Ishikawa (cell line): ENCODE results near the gene NFILZ.
A peak's percentile ranks its signal among the peaks of the same experiment; 100 is the strongest.

Source experiments
- CEBPB ChIP-seq: IDR thresholded peaks from 2 replicates; pipeline ENCODE4 v1.6.1; 2012
- CREB1 ChIP-seq: IDR thresholded peaks from 2 replicates; pipeline ENCODE4 v1.6.1; 2012; ENCODE audit warnings: low read depth
- EGR1 ChIP-seq: IDR thresholded peaks from 2 replicates; pipeline ENCODE4 v1.6.1; 2012
- EP300 ChIP-seq: IDR thresholded peaks from 2 replicates; pipeline ENCODE4 v1.6.1; 2012; ENCODE audit warnings: borderline replicate concordance
- FOXM1 ChIP-seq: IDR thresholded peaks from 2 replicates; pipeline ENCODE4 v1.6.1; 2012; ENCODE audit warnings: low read depth, borderline replicate concordance
- MAX ChIP-seq: IDR thresholded peaks from 2 replicates; pipeline ENCODE4 v1.6.1; 2012
- NFIC ChIP-seq: IDR thresholded peaks from 2 replicates; pipeline ENCODE4 v1.6.1; 2012
- RAD21 ChIP-seq: IDR thresholded peaks from 2 replicates; pipeline ENCODE4 v1.6.1; 2012; ENCODE audit warnings: low read depth
- REST ChIP-seq: IDR thresholded peaks from 2 replicates; pipeline ENCODE4 v1.6.1; 2012; ENCODE audit warnings: low read depth, mild to moderate bottlenecking
- TAF1 ChIP-seq: IDR thresholded peaks from 2 replicates; pipeline ENCODE4 v1.6.1; 2012; ENCODE audit warnings: low read depth, mild to moderate bottlenecking
- TCF12 ChIP-seq: IDR thresholded peaks from 2 replicates; pipeline ENCODE4 v1.6.1; 2012; ENCODE audit warnings: low read depth
- TEAD4 ChIP-seq: IDR thresholded peaks from 2 replicates; pipeline ENCODE4 v1.6.1; 2012
- YY1 ChIP-seq: IDR thresholded peaks from 2 replicates; pipeline ENCODE4 v1.6.1; 2012; ENCODE audit warnings: low read depth
- ZBTB7A ChIP-seq: IDR thresholded peaks from 2 replicates; pipeline ENCODE4 v1.6.1; 2012; ENCODE audit warnings: low read depth
- TF ChIP-seq, protein P1 (sequence below): IDR thresholded peaks from 2 replicates; pipeline ENCODE4 v1.6.1; 2012

NFILZ gene

DNA sequence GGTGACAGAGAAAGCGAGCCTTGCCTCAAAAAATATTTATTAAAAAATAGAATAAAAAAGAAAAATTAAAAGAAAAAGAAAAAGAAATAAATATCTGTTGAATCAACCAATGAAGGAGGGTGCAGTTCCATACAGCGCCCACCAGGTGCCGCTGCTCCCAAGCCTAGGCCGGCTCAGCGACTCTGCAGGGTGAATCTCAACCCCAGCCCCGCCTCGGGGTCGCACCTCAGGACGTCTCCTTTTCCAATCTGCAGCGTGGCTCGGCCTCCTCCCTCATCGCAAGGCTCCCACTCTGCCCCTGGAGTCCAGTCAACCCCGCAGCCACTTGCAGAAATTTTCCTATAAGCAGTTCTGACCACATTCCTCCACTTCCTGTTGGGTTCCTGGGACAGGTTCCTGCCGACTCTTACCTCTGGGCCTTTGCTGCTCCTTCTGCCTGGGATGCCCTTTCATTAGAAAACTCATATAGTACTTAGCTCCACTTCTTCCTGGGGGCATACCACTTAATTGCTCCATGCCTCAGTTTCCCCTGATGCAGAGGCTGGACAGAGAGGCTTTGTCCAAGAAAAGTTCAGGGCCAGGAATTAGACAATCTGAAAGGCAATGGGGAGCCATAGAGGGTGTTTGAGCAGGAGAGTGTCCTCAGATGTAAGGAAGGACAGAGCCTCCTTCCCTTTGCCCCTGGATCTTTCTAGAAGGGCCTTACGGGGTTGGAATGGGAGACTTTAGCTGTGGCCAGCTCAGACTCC, 24.3 kb downstream of the NFILZ start:
- peak; percentile 88 for TF ChIP-seq RAD21
- TF ChIP-seq, protein P1, sequence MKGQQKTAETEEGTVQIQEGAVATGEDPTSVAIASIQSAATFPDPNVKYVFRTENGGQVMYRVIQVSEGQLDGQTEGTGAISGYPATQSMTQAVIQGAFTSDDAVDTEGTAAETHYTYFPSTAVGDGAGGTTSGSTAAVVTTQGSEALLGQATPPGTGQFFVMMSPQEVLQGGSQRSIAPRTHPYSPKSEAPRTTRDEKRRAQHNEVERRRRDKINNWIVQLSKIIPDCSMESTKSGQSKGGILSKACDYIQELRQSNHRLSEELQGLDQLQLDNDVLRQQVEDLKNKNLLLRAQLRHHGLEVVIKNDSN: no peak

GRCh38 chr19:8655340-8655709, 24.9 kb downstream of the NFILZ start:
- TF ChIP-seq ZBTB7A (no peak), NFIC (no peak), RAD21 (no peak), TEAD4 (no peak), TCF12 (no peak), CREB1 (no peak), CEBPB (no peak), REST (no peak), FOXM1 (no peak), YY1 (no peak), EGR1 (no peak), EP300 (no peak), TAF1 (no peak), MAX (no peak)
- TF ChIP-seq, protein P1: no peak

GRCh38 chr19:8657869-8658268, 27.4 kb downstream of the NFILZ start:
- no peak for TF ChIP-seq FOXM1
- TF ChIP-seq EP300: no peak
- no peak for TF ChIP-seq TAF1
- TF ChIP-seq CEBPB: no peak
- TF ChIP-seq NFIC: no peak
- TF ChIP-seq RAD21: no peak
- TF ChIP-seq TEAD4: no peak
- no peak for TF ChIP-seq EGR1
- TF ChIP-seq TCF12: no peak
- TF ChIP-seq, protein P1: no peak
- no peak for TF ChIP-seq CREB1
- TF ChIP-seq REST: no peak
- no peak for TF ChIP-seq YY1
- no peak for TF ChIP-seq ZBTB7A

DNA sequence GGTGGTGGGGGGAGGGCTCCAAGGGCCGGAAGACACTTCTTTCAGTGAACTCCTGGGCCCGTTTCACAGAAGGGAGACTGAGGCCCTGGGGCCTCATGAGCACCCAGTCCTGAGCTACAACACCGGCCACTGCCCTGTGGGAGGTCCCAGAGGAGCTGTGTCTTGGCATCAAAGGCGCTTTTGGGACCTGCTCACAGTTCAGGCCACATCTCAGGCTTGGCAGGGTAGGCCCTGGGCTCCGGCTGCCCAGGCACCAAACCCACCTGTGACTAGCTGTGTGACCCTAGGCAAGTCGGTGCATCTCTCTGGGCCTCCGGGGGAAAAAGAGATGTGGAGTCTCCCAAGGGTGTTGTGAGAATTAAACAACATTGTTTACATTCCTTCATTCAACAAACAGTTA, 29.5 kb downstream of the NFILZ start:
- TF ChIP-seq NFIC (no peak), CEBPB (no peak), TCF12 (no peak), FOXM1 (no peak), CREB1 (no peak), RAD21 (no peak), MAX (no peak), EP300 (no peak), EGR1 (no peak), TAF1 (no peak), TEAD4 (no peak), REST (no peak), ZBTB7A (no peak)
- TF ChIP-seq, protein P1: no peak
